NCI-H2196 (cell line): ENCODE data around the gene LTB4R.
"Not testable (repeated sequence)": the region's sequence is repeated elsewhere in the genome, so short reads cannot be mapped to it uniquely, and the experiment has no call there.

ENCODE experiments used
- DNase-seq: peaks from one replicate; lab custom pipeline; 2025; ENCODE audit not compliant: unreplicated experiment; lab: John Stamatoyannopoulos, UW

The LTB4R gene

DNA sequence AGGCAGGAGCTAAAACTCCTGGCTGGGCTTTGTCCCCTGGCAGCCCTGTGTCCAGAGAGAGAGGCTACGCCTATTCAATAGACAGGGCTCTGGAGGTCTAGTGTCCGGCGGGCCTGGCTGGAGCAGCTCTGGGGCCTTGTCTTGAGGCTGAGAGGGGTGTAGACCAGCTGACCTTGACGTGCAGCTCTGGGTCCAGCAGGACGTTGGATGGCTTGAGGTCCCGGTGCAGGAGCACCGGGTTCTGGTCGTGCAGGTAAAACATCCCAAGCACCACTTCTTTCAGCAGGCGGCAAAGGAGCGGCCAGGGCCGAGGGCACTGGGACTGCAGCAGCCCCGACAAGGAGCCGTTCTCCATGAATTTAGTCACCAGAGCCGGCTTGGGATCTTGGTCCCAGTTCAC, 27.5 kb downstream of the LTB4R start:
- DNase-seq: no peak

DNA sequence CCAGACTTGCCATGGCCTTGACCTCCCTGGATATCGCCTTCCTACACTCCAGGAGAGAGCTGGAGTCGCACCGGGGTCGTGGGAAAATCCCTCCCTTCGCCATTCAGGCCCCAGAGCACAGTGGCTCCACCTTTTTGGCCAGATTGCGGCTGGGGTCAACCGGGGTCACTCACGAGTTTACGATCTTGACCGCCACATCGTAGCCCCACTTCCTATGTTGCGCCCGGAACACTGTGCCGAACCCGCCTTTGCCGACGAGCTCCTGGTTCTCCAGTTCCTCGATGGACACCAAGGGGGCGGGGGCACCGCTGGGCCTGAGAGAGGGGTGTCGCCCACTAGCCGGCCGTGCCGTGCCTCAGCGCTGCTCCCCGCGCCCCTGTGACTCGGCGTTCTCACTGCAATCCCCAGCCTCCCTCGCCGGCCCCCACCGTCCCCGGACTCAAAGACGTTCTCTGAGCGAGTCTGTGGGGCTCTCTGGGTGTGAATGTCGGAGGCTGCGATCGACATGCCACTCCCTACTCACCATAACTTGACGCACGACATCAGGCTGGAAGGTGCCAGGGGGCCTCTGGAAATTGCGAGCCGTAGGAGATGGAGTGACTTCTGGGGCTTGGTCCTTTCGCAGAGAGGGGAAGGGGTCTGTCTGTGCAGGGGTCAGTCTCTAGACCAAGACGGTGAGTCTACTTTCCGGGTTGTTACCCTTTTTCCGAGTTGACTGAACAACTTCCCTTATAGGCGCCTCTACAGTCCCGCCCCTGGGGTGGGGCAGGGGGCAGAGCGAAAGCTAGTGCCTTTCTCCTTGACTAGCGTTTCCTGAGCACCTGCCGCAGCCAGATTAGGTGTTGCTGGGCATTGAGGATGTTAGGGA, 28.2 kb downstream of the LTB4R start, which contains the start of gene RIPK3:
Gene RIPK3 (minus strand): TSS at position 708 of the 868 bp plus-strand sequence. CDS start 165 bp downstream, at position 543.
- DNase-seq: no peak

- DNase-seq: no peak
Observed at GRCh38 chr14:24340606-24341005, 29.3 kb downstream of the LTB4R start.

DNA sequence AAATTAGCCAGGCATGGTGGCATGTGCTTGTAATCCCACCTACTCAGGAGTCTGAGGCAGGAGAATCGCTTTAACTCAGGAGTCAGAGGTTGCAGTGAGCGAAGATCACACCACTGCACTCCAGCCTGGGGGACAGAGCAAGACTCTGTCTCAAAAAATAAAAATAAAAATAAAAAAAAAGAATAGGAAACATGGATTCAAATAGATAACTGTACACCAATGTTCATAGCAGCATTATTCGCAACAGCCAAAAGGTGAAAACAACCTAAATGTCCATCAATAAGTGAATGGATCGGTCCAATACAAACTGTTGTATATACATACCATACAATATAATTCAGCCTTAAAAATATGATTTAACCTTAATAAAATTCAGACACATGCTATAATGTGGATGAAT, 31.6 kb downstream of the LTB4R start:
- DNase-seq: no peak

DNA sequence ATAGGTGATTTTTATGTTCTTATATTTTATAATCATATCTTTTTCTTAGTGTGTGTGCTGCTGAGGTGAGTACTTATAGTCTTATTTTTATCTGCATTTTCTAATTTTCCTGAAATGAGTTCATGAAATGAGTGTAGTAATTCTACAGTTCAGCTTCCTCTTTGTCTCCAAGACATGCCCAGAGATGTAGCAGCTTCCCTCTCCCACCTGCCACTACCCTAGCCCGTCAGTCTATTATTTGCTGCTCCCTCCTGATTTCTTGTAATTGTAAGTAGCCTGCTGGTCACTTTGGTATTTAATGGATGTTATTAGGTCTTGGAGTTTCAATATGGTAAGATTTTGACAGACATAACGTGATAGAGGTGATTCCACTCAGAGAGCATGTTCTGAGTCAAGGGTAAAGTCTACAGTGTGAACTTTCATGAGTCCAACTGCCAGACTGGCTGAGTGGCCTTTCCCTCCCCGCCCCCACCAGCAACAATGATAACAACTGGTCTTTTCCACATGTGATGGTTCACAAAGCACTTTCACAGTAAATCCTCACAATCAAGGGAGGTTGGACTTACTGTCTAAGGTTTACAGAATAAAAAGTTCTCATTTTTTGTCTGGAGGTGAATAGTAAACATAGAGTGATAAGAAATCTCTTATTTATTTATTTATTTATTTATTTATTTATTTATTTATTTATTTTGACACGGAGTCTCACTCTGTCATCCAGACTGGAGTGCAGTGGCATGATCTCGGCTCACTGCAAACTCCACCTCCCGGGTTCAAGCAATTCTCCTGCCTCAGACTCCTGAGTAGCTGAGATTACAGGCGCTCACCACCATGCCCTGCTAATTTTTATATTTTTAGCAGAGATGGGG, 32.7 kb downstream of the LTB4R start:
- no peak for DNase-seq

DNA sequence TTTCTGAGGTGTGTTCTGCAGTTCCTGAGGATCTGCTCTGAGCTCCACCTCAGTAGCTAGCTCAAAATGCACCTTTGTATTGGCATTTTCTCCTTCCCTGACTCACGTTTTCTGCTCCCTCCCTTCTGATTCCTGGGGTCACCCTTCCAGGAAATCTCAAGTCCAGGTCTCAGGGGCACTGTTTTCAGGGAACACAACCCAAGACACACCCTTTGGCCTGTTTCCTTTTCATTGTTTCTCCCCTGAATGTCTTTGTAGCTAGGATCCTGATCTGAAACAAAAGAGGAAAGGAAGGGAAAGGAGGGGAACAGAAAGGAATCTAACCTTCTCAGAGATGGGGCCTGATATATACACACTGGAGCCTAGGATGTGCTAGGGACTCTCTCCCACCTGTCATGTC, 35.8 kb downstream of the LTB4R start:
- DNase-seq: no peak

- DNase-seq: no peak
Observed at GRCh38 chr14:24348186-24348585, 36.9 kb downstream of the LTB4R start.

GRCh38 chr14:24349742-24350141, 38.4 kb downstream of the LTB4R start:
- no peak for DNase-seq

DNA sequence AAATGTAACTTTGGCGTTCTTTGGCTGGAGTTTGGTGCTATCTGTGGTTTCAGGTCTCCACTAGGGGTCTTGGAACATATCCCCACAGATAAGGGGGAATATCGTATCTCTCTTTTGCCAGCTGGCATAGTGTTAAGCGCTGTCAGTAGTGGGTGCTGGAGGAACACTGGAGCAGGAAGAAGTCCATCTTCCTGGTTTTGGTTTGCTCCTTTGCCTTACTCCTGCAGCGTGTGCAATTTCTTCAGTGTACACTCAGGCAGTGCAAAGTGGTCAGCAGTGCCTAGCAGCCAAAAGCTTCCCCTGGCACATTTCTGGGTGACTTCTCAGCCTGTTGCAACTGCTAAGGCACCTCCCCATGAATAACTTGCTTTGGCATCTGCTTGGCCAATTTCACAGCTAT, 40.2 kb downstream of the LTB4R start:
- no peak for DNase-seq

DNA sequence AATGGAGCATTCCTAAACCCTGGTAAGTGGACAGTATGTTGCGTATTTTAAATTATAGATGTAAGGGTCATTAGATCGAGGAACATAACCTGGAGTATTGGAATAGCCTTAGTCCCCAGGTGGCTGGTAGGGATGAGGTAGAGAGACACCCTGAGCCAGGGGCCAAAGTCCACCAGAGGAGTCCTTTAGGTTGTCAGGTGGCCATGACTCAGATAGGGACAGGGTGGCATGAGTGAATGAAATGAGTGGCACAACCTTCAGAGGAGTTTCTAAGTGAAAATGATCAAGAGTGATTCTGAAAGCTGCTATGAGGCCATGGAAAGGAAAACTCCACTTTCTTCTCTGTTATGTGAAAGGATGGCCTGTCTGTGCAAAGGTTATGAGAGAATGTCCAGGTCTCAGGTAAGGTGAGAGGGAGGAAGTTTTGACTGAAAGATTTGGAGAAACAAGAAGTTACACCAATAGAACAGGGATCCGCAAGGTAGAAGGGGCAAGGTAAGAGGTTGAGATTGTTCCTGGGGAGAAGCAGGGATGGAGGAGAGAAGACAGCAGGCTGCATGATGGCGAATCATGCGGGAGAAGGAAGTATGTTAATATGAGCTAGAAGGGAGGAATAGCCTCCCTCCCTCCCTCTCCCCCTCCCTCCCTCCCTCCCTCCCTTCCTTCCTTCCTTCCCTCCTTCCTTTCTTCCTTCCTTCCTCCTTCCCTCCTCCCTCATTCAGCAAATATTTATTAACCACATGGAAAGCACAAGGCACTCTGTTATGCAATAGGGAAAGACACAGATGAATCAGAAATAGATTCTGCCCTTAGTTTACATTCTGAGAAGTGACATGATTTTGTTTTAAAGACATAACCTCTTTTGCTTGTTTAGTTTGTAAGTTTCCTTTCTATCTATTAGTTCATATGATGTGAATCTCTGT, 42.5 kb downstream of the LTB4R start:
- no peak for DNase-seq

DNA sequence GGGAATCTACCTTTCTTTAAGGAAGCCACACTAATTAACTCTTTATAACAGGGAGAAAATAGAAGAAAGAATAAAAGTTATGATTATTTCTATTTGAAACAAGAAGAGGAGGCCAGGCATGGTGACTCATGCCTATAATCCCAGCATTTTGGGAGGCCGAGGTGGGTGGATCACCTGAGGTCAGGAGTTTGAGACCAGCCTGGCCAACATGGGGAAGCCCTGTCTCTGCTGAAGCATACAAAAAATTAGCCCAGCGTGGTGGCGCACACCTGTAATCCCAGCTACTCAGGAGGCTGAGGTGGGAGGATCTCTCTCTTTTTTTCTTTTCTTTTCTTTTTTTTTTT, 43.2 kb downstream of the LTB4R start:
- not testable (repeated sequence) for DNase-seq

DNA sequence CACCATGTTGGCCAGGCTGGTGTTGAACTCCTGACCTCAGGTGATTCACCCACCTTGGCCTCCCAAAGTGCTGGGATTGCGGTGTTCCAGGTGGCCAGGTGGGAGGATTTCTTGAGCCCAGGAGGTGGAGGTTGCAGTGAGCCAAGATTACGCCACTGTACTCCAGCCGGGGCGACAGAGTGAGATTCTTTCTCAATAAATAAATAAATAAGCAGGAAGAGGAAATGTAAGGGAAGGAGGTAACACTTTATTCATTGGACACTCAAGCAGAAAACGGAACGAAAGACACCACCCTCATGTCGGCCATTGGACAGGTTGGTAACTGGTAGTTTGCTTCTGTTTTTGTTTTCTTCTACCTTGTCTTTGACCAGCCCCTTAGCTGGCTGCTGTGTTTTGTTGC, 43.7 kb downstream of the LTB4R start:
- no peak for DNase-seq

GRCh38 chr14:24356208-24356607, 44.9 kb downstream of the LTB4R start:
- no peak for DNase-seq

- no peak for DNase-seq
Observed at GRCh38 chr14:24360281-24360680, 49.0 kb downstream of the LTB4R start.

DNA sequence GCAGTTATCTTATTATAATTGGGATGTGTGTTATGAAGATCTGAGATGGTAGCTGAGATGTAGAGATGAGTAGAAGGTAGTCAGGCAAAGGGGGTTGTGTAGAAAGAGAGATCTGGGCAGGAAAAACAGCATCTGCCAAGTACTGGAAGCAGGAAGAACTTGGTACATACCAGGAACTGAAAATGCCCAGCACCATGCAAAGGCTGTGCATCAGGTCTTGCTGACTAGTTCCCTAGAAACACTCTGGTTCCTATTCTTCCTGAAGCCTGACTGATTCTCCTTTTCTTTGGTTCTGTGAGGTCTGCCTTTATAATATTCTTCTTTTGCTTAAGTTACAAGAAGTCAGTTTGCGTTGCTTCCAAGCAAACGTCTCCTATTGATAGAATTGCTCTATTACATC, 50.0 kb downstream of the LTB4R start:
- DNase-seq: no peak

DNA sequence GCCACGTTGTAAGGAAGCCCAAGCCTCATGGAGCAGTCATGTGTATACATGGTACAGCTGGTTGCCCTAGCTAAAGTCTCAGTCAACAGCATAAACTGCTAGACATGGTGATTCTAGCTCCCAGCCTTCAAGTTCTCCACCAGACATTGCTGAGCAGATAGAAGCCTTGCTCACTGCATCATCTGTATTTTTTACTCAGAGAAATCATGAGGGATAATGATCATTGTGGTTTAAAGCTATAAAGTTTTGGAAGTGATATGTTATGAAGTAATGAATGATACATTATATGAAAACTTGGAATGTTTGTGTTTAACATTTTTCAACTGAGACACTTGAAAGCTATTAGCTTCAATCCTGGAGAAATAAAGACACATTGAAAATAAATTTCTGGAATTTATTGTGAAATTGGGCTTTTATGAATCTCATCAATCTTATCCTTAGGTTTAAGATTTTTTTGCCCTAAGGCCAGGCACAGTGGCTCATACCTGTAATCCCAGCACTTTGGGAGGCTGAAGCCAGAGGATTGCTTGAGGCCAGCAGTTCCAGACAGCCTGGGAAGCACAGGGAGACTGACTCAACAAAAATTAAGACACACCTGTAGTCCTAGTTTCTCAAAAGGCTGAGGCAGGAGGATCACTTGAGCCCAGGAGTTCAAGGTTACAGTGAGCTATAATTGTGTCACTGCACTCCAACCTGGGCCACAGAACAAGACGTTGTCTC, 51.1 kb downstream of the LTB4R start:
- no peak for DNase-seq

GRCh38 chr14:24363401-24363800, 52.1 kb downstream of the LTB4R start:
- DNase-seq: no peak

- DNase-seq: no peak
Observed at GRCh38 chr14:24364841-24365240, 53.5 kb downstream of the LTB4R start.

- peak; percentile 57 for DNase-seq
Observed at GRCh38 chr14:24365600-24366412, 54.5 kb downstream of the LTB4R start.

DNA sequence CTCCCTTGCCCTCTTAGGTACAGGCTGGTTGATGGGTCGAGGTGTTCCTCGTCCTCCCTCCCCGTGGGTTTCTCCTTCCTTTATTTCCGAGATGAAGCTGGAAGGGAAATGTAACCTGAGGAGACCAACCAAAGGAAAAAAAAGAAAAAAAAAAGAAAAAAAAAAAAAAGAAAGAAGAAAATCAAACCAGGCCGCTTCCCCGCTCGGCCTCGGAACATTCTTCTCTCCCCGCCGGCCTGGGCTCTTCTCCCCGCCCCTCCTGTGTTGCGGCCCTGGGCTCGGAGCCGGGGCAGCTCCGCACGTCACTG, 55.1 kb downstream of the LTB4R start:
- no peak for DNase-seq
